Activated CD4-positive, alpha-beta T cell treated with anti-CD3 and anti-CD28 coated beads, Interleukin-10, Interleukin-2, amounts not matched to agents 100 ng/mL and 50 ng/mL, durations not matched to agents 16 hours and 8 hours (primary cell): ENCODE results near the gene STK11.
"Not testable (repeated sequence)": the region's sequence is repeated elsewhere in the genome, so short reads cannot be mapped to it uniquely, and the experiment has no call there.

ENCODE experiments used
- DNase-seq: peaks from one replicate; pipeline ENCODE4 v3.0.0-alpha.2; 2020

Gene STK11

DNA sequence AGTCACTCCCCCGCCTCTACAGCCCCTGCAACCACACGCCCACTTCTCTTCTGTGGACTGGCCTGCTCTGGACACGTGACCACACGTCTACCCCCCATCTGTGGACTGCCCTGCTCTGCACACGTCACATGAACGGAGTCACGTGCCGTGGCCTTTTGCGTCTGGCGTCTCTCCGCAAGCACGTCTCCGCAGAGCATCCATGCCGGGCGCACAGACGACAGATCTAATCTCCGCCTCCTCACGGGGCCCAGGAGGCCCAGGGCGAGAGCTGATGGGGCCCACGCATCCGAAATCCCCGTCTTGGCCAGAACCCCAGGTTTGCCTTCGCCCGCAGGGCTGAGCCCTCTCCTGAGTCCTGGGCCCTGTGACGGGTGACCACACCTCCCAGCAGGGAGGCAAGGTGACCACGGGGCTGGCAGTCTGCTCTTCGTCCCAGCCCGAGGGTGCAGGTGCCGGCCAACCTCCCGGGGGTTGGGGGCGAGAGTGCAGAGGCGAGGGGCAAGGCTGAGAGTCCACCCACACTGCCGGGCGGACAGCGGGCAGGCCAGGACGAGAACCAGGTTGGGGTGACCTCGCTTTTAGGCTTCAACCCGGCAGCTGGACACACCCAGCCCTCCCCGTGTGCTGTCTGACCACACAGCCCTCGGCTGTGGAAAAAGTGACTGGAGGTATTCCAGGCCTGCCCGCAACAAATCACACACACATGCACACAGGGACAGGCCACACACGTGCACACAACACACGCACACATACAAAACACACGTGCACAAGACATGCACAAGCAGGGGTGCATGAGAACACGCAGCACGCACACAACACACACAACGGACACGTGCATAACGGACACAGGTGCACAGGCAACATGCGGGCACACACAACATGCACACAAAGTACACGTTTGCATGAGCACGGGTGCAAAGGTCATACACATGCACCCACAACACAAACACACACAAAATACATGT is 35.4 kb upstream of the STK11 start:
- DNase-seq = no peak

DNA sequence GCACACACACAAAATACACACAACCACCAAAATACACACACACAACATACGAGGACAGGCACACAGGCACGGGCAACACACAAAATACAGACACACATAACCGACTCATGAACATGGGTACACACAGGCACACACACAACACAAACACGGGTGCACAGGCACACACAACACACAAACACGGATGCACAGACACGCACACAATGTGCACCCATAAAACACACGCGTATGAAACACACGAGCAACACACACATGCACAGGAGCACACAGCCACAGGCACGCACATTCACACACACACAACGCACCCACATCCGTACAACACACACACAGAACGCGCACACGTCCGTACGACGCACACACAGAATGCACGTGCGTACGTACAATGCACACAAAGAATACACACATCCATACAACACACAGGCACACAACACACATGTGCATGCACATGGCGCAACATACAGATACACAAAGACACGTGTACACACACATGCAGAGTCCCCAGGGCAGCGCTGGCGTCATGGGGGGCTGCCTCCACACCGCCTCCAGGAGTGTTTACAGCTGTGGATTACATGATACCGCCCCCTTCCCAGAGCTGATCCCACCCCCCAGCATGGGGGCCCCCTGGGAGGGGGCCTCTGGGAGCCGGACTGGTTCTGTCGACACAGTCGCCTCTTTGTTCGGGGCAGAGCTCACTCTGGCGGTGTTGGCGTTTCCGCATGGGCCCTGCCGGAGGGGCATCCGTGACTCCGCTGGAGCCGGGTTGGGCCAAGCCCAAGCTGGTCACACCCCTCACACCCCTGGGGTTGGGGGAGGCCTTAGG is 34.4 kb upstream of the STK11 start:
- no peak for DNase-seq

- no peak for DNase-seq
Measured at GRCh38 chr19:1171755-1172352, 33.7 kb upstream of the STK11 start.

DNA sequence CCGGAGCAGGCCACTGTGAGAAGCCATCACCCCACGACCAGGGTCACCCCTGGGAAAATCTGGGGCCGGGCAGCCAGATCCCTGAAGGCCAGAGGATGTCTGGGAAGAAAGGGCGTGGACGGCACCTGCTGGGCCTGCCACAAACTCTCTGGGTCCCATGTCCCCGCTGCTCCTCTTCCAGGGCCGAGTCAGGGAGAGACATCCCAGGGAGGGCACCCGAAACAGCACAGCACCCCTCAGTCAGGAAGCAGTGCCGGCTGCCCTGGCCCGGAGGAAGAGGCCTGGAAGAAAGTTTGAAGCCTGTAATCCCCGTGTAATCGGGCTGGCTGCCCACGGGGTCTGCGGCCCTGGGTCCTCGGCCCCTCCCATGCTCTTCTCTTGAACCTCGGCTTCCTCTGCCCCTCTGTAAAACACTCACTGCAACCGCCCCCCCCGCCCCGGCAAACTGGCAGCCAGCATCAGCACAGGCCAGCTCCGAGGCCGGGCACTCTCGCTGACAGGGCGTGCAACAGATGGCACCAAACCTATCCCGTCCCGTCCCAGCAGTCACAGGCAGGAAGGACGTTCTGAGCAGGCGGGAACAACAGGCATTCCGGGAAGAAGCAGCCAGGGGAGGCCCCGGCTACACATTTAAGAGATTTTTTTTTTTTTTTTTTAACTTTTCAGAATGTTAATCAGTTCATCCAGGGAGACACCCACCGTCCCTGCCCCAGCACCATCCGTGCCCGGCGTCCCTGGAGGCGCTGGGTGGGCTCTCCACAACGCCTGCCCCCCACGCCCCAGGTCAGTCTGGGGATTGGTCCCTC is 33.0 kb upstream of the STK11 start:
- DNase-seq = no peak

DNA sequence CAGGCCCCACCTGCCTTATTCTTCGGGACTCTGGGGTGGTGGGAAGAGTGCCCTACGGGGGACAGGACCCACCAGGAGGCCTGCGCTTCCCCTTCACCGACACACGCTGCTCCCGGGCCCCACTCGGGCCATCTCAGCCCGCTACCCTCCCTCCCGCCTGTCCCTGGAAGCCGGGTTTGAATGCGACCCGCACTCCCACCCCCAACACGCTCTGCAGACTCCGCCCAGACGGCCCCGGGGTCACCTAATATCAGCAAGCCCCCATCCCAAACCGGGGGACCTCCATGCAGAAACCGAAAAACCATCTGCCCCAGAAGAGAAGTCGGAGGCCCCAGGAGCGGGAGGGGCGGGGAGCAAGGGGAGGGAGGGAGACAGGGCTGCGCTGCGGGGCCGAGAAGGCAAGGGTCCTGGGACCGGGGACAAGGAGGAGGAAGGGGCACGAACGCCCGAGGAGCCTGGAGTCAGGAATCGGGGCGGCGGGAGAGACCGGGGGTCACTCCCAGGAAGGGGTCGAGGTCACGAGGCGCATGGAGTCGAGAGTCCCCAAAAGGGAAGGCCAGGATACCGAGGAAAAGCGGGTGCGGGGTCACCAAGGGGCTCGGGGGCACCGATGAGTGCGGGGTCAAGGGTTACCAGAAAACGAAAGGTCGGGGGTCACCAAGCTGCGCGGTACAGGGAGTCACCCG is 32.3 kb upstream of the STK11 start:
- no peak for DNase-seq

DNA sequence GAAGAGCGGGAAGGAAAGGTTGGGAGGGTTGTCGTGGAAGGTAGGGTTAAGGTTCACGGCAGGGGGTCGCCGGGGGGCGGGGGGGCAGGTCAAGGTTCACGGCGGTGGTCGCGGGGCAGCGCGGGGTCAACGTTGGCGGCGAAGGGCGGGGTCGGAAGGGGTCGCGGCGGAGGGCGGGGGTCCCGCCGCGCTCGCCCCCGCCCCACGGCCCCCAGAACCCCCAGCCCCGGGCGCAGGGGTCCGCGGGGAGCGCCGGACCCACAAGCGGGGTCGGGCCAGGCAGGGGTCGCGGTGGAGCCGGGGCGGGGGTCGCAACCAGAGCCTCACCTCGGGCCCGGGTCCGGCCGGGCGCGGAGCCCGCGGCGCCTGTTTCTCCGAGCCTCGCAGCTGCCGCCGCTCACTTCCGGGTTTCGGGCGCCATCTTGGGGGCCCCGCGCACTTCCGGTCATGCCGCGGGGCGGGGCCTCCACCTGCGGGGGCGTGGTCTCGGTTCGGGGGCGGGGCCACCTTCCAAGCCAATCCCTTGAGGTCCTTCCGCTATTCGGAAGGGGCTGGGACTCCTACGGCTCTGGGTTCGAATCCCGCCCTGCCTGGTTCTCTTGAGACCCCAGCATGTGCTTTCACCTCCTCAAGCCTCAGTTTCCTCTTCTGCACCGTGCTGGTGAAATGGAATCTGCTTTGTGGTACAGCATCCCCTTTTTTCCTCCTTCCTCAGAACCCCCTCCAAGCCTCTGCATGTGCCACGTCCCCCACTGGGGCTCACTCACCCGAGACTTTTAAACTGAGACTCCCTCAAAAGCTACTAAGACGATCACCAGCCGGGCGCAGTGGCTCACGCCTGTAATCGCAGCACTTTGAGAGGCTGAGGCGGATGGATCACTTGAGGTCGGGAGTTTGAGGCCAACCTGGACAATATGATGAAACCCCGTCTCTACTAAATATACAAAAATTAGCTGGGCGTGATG is 31.5 kb upstream of the STK11 start, which contains the start of gene SBNO2:
SBNO2 (minus strand) TSS at position 424 of the 965 bp plus-strand sequence. CDS start 19,992 bp downstream, outside the sequence.
- DNase-seq = peak; percentile 96

GRCh38 chr19:1177322-1178114 is 28.1 kb upstream of the STK11 start:
- DNase-seq = no peak

- DNase-seq = no peak
Measured at GRCh38 chr19:1181606-1182005, 24.0 kb upstream of the STK11 start.

DNA sequence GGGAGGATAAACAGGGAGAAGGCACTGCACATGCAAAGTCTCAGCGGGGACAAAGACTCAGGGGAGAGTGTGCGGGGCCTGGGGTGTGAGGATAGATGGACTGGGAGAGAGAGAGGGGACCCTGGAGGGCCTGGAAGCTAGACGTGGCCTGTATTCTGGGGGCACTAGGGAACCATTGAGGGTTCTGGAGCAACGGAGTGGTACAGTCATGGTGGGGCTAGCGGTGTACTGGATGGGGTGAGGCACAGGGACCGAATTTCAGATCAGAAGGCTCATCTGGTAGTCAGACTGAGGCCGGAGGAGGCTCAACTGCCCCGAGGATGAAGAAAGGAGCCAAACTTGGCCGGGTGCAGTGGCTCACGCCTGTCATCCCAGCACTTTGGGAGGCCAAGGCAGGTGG is 23.5 kb upstream of the STK11 start:
- no peak for DNase-seq

DNA sequence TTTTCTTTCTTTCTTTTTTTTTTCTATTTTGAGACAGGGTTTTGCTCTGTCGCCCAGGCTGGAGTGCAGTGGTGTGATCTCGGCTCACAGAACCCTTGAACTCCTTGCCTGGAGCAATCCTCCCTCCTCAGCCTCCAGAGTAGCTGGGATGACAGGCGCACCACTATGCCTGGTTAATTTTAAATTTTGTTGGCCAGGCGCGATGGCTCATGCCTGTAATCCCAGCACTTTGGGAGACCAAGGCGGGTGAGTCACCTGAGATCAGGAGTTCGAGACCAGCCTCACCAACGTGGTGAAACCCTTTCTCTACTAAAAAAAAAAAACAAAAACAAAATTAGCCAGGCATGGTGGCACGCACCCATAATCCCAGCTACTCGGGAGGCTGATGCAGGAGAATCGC is 22.9 kb upstream of the STK11 start:
- no peak for DNase-seq

GRCh38 chr19:1183543-1184172 is 21.9 kb upstream of the STK11 start:
- DNase-seq = no peak

DNA sequence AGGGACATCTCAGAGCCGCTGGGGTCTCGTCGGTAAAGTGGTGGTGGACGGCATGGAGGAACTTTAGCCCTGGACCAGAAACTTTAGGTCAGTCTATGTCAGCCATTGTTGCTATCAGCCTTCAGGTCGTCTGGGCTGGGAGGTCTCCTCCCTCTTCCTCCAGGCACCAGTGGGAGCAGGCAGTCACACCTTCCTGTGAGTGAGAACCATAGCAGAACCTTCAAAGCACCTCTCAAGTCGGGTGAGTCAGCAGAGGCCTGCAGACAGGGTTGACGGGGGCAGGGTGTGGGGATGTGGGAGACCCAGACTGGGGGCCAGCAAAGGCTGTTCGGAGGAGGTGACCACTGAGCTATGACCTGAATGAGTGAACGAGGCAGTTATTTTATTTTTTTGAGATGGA is 16.2 kb upstream of the STK11 start:
- peak; percentile 75 for DNase-seq

DNA sequence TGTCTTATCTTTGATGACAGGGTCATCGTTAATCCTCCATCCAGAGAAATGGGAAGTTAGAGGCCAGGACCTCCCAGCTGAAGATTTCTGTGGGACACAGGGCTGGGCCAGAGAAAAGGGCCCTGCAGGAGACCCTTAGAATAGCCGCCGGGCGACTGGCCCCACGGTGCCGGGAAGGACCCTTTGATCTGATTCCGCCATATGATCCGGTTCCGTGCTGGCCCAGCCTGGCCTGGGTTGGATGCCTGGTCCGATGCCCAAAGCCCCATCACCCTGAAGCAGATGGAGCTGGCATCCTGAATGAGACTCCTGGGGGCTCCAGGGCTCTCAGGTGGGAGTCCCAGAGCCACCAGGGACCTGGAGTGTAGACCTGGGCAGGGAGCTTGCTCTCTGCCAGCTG is 6.0 kb upstream of the STK11 start:
- DNase-seq = no peak

GRCh38 chr19:1200614-1201013 is 5.0 kb upstream of the STK11 start:
- DNase-seq = not testable (repeated sequence)

- DNase-seq = no peak
Measured at GRCh38 chr19:1206150-1206863, 729 bp downstream of the STK11 start.

- DNase-seq = peak; percentile 45
Measured at GRCh38 chr19:1206864-1207450, 1.4 kb downstream of the STK11 start.

GRCh38 chr19:1208830-1209229 is 3.3 kb downstream of the STK11 start:
- not testable (repeated sequence) for DNase-seq

GRCh38 chr19:1210227-1210538 is 4.6 kb downstream of the STK11 start:
- DNase-seq = no peak
